NCI-H226 (cell line): ENCODE results near the gene GPR32.

Source experiments
- DNase-seq: peaks from one replicate; pipeline ENCODE4 v3.0.0-alpha.2; 2015

The GPR32 gene

DNA sequence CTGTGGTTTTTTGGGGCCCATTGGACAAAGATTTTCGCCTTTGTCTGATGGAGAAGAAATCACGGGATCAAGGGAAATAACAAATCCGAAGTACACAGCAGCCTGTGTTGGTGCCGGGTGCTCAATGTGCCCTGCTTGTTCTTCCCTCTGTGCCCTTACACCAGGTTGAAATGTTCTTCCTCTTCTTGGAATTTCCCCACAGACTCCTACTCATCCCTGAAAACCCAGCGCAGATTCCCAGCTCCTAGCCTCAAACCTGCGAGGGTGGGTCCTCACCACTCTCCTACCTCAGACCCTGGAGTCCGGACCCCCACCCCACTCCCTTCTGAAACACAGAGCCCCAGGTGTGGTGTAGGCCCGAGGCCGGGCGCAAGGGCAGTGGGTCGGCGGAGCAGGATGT, 15.1 kb downstream of the GPR32 start:
- no peak for DNase-seq

DNA sequence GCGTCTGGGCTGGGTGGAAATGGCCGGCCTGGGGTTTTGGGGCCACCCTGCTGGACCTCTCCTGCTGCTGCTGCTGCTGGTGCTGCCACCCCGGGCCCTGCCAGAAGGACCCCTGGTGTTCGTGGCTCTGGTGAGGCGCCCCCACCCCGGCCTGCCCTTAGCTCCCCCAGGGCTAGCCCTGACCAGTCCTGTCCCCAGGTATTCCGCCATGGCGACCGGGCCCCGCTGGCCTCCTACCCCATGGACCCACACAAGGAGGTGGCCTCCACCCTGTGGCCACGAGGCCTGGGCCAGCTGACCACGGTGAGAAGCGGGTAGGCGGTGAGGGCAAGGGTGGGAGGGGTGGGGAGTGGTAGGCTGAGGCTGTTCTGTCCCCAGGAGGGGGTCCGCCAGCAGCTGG, 20.1 kb downstream of the GPR32 start, which contains the start of gene ACP4:
Gene ACP4, plus strand, starts transcription at position 20 of the 400 bp plus-strand sequence. Its CDS starts 0 bp downstream, at position 20.
- DNase-seq, result no peak

DNA sequence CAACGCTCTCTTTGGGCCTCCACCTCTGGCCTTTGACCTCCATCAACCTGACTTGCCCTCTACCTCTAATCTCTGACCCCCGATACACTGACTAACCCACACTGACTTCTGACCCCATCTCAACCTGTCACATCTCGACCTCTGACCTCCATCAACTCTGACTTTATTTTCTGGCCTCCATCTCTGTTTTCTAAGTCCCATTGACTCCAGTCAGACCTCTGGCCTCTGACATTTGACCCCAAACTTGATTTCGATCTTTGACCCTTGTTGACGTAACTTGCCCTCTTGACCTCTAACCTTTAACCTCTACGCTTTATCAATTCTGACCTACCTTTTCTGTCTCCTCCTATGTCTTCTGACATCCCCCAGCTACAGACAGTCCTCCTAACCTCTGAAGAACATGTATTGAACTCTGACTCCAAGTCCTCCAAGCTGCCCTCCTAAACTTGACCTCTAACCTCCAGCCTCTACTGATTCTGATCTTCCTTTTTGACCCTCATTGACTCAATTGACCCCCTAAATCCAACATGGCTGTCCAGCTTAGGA, 20.7 kb downstream of the GPR32 start:
- DNase-seq, result no peak

DNA sequence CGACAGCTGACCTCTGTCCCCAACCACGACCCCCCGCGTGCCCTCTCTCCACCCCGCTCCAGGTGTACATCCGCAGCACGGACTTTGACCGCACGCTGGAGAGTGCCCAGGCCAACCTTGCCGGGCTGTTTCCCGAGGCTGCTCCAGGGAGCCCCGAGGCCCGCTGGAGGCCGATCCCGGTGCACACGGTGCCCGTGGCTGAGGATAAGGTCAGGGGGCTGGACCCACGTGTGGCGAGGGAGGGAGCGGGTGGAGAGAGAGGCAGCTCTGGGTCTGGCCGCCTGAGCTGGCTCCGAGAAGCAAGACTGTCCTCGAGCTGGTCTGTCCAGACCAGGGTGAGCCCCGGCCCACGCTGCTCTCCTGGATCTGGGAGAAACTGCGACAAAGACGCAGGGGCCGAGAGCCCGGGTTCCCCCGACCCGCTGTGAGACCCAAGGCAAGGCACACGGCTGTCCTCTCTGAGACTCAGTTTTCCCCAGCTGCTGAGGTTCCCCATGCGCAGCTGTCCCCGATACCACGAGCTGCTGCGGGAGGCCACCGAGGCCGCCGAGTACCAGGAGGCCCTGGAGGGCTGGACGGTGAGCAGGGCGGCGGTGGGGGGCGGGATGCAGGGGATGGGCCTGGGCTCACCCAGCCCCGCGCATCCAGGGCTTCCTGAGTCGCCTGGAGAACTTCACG, 21.5 kb downstream of the GPR32 start:
- no peak for DNase-seq

GRCh38 chr19:50792272-50793250, 22.3 kb downstream of the GPR32 start:
- no peak for DNase-seq

GRCh38 chr19:50793558-50794065, 23.3 kb downstream of the GPR32 start:
- DNase-seq, result no peak

DNA sequence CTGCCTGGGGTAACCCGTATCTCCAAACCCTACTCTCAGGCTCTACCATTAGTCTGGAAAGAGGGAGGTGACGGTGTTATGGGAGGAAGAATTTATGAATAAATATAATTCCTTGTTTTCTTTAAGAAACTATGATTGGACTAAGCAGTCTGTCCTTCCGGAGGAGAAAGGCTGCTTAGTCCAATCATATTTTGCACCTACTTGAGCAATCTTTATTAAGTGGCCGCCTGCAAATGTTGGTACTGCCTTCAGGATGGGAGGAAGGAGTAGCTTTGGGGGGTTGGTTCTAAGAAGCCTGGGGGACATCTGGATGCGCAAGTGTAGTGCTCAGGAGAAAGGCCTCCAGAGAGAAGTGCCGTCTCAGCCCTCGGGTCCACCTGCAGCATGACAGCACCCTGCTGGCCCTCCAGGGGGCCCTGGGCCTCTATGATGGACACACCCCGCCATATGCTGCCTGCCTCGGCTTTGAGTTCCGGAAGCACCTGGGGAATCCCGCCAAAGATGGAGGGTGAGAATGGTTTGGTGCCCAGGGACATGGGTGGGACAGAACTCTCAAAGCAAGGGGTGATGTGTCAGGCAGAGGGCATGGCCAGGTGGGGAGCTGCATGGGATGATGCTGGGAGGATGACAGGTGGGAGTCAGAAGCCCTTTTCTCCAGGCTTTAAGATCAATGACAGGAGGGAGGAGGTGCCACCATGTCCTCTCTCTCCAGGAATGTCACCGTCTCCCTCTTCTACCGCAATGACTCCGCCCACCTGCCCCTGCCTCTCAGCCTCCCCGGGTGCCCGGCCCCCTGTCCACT, 24.0 kb downstream of the GPR32 start:
- no peak for DNase-seq

- DNase-seq, result no peak
Measured at GRCh38 chr19:50794876-50795663, 24.8 kb downstream of the GPR32 start.

DNA sequence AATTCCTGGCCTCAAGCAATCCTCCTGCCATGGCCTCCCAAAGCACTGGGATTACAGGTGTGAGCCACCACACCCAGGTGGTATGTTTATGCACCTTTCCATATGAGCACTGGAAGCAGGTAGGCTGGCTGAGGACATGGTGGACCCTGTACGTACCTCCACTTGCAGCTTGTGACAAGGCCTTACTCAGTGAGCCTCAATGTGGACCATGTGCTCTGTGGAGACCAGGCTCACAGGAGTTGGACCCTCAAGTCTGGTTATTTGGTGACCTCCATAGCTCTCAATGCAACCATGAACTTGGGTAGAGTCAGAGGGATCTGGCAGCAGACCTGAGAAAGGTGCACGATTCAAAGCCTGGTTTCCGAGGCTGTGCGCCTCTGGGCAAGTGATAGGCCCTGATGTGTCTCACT, 25.4 kb downstream of the GPR32 start:
- no peak for DNase-seq

DNA sequence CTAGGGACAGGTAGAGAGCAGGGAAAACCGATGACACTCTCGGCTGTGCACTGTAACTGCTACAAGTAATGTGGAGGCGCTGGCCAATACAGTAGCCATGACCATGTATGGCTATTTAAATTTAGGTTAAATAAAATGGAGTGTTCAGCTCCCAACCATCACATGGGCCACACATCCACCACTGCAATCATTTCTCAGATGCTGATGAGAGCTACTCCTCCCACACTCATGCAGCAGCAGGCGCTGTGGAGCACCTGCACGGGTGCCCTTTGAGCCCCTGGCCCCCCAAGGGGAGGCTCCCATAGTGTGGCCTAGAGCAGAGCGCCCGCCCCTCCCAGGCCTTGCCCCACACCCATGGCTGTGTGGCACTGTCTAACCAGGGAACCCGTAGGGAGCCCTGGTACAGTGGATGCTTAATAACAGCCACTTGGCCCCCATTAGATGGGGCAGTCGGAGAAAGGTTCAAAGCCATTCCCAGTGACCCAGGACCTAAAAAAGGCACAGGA, 25.9 kb downstream of the GPR32 start:
- DNase-seq, result no peak

DNA sequence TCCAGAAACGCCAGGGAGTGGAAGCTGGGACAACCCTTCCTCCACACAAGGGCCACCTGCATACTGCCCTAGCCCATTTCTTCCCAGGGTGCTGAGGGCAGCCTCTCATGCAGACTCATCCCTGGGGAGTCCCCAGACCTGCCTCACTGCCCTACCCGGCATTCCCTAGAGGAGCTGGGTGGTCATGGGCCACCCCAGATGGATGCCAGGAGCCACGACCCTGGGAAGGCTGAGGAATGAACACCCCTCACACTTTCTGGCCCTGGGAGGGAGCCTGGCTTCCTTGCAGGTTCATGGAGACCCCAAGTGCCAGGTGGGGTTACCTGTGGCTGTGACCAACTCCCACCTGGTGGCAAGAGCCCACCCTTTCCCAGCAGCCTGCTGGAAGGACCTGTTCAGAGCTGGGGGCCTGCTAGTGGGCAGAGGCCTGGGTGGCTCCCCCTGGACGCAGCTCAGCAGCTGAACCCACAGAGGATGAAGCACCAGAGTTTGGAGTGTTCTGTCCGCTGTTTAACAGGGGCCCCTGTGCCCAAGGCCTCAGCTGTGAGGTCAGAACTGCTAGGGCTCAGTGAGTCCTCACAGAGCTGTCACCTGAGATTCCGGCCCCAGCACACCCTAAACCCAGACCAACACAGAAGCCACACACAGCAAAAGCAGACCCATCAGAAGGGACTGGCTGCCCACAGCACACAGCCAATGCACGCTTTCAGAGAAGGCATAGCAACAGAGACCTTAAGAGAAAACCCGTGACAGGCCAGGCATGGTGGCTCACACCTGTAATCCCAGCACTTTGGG, 26.6 kb downstream of the GPR32 start:
- DNase-seq, result no peak

GRCh38 chr19:50797429-50797780, 27.1 kb downstream of the GPR32 start:
- DNase-seq, result no peak

DNA sequence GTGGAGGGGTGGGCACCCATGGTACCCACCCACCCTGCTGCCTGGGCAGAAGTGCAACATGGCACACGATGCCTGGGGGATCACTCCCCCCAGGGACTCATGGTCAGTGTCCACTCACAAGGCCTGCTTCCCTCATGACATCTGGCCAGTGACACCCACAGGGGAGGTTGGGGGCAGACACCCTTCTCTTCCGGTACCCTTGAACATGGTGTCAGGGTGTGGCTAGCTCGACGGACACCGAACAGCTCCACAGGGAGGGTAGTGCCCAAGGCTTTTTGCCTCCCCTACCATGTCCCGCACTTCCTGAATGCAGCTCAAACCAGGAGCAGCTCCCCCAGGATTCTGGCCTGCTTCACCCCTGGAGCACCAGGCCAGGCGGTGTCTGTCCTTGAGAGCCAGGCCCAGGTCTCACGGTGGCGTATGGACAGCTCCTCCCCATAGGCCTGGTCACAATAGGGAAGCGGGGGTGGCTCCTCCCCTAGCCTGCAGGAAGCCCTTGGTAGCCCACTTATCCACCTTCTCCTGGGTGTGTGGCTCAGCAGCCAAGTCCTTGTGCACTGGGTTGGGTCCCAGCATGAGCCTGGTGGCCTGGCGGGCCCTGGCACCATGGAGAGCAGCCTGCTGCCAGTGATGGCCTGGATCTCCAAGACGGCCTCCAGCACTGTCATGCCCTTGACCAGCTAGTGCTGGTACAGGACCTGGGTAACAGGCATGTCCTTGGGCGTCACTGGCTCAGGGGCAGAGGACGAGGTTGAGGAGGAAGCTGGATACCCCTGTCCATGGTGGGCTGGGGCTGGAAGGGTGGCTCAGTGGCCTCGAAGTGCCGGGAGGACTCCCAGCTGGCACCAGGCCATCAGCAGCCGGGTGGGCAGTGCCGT, 27.8 kb downstream of the GPR32 start:
- no peak for DNase-seq

- DNase-seq, result no peak
Measured at GRCh38 chr19:50798659-50799546, 28.6 kb downstream of the GPR32 start.

GRCh38 chr19:50799547-50799851, 29.2 kb downstream of the GPR32 start:
- DNase-seq, result no peak

DNA sequence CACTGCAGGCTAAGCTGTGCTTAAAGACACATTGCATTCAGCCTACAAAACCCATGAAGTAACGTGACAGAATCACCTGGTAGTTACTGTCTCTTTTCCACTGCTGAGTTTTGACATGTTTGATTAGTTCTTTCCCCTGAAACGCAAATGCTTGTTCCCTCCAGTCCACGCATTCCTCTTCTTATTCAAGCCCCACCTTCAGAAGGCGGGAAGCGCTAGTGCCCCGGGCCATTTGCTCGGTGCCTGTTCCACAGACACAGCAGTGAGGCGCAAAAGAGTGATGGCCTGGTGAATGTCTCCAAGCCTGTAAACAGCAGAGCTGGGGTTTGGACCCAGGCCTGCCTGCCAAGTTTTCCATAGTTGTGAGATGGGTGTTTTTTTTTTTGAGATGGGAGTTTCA, 30.8 kb downstream of the GPR32 start:
- DNase-seq, result no peak

- DNase-seq, result peak; percentile 14
Measured at GRCh38 chr19:50803633-50804419, 33.6 kb downstream of the GPR32 start.
